ENCODE results near the gene DTD2.

DTD2 gene

DNA sequence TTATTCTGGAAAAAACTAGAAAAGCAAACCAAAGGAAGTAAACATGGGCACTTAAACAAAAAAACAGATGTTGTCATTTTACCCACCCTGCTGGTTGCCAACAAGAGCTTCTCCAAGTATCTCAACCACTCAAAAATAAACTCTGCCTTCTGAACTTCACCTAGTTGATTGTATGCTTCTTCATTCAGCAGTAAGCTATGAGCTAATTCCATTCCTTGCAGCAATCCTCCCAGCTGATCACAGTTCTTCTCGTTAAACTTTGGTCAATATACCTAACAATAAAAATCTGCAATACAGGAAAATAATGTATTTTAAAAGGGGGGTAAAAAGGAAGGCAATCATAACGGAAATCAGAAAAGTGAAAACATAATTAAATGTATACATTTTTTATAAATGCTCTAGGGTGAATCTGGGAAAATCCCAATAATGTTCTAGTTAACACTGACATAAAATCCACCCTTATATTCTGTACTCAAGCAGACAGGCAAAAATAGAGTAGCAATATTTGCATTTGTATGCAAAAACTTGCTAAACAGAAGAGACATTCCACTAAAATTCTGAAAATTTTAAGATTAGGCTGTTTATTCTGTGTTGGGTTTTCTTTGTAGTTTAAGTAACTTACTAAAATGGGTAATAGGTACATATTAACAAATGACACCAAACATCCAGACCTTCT, 54.4 kb downstream of the DTD2 start:
- POLR2A ChIA-PET = interaction anchor here (0.9 kb wide), 1 partner anchor 17 kb away, joined by 4 read pairs; the partner anchor contains the start of gene HEATR5A
- H3K4me3 ChIP-seq (ENCODE audit: low read depth, low read length) = no peak overlapping the region
- peaks cover 10% of the 10 kb centered on the region for H3K4me1 ChIP-seq (ENCODE audit: control insufficient read depth, insufficient read depth, low read length)
- peaks cover 15 to 31% of the 10 kb centered on the region in 2 experiments for H3K36me3 ChIP-seq (ENCODE audit: control insufficient read depth in 2 of 2, insufficient read depth in 1 of 2, low read length in 2 of 2)
- H3K9me3 ChIP-seq (ENCODE audit: control insufficient read depth, insufficient read depth, low read depth, low read length) = no peaks in the 10 kb centered on the region
- TF ChIP-seq ZNF777 (tag by site-specific recombination; IDR thresholded peaks at IDR 0.05; ENCODE audit: borderline replicate concordance) (no peak), ZNF10 (tag by site-specific recombination; IDR thresholded peaks at IDR 0.05) (0 out of 2 replicates have a peak, but pooled peaks have one; percentile 28), YY1 (tag by site-specific recombination; IDR thresholded peaks at IDR 0.05) (no peak)
- TF ChIP-seq, protein P1, sequence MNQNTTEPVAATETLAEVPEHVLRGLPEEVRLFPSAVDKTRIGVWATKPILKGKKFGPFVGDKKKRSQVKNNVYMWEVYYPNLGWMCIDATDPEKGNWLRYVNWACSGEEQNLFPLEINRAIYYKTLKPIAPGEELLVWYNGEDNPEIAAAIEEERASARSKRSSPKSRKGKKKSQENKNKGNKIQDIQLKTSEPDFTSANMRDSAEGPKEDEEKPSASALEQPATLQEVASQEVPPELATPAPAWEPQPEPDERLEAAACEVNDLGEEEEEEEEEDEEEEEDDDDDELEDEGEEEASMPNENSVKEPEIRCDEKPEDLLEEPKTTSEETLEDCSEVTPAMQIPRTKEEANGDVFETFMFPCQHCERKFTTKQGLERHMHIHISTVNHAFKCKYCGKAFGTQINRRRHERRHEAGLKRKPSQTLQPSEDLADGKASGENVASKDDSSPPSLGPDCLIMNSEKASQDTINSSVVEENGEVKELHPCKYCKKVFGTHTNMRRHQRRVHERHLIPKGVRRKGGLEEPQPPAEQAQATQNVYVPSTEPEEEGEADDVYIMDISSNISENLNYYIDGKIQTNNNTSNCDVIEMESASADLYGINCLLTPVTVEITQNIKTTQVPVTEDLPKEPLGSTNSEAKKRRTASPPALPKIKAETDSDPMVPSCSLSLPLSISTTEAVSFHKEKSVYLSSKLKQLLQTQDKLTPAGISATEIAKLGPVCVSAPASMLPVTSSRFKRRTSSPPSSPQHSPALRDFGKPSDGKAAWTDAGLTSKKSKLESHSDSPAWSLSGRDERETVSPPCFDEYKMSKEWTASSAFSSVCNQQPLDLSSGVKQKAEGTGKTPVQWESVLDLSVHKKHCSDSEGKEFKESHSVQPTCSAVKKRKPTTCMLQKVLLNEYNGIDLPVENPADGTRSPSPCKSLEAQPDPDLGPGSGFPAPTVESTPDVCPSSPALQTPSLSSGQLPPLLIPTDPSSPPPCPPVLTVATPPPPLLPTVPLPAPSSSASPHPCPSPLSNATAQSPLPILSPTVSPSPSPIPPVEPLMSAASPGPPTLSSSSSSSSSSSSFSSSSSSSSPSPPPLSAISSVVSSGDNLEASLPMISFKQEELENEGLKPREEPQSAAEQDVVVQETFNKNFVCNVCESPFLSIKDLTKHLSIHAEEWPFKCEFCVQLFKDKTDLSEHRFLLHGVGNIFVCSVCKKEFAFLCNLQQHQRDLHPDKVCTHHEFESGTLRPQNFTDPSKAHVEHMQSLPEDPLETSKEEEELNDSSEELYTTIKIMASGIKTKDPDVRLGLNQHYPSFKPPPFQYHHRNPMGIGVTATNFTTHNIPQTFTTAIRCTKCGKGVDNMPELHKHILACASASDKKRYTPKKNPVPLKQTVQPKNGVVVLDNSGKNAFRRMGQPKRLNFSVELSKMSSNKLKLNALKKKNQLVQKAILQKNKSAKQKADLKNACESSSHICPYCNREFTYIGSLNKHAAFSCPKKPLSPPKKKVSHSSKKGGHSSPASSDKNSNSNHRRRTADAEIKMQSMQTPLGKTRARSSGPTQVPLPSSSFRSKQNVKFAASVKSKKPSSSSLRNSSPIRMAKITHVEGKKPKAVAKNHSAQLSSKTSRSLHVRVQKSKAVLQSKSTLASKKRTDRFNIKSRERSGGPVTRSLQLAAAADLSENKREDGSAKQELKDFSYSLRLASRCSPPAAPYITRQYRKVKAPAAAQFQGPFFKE (tag by site-specific recombination; IDR thresholded peaks at IDR 0.05; ENCODE audit: borderline replicate concordance) = no peak
- CTCF ChIA-PET = interaction anchor here (0.6 to 1.1 kb wide), 3 partner anchors 13 to 850 kb away, joined by 3 read pairs; no protein-coding TSS in a partner anchor
- H3K27ac ChIP-seq (ENCODE audit: extremely low read depth, low read depth, low read length) = no peak overlapping the region

DNA sequence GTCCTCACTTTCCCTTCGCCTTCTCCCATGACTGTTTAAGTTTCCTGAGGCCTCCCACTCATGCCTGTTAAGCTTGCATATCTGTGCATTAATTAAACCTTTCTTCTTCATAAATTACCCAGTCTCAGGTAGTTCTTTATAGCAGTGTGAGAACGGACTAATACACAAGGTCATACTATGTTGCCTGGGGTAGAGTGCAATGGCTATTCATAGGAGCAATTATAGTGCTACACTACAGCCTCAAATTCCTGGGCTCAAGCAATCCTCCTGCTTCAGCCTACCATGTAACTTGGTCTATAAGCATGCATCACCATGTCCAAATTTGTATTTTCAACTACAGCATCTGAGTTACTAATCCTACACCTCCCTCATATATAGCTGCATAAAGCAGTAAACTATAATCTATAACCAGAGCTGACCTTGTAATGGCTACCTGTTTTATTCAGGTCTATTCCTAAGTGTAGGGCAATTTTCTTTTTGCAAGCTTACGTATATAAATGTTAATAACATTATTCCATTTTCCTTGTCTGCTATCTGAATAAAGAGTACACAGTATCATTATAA, 55.9 kb downstream of the DTD2 start:
- peaks cover 10% of the 10 kb centered on the region for H3K4me1 ChIP-seq (ENCODE audit: control insufficient read depth, insufficient read depth, low read length)
- no peak overlapping the region for H3K4me3 ChIP-seq (ENCODE audit: low read depth, low read length)
- CTCF ChIA-PET = no interaction called here
- no peaks in the 10 kb centered on the region for H3K9me3 ChIP-seq (ENCODE audit: control insufficient read depth, insufficient read depth, low read depth, low read length)
- POLR2A ChIA-PET = no interaction called here
- H3K36me3 ChIP-seq (ENCODE audit: control insufficient read depth in 2 of 2, insufficient read depth in 1 of 2, low read length in 2 of 2) = peaks cover 18 to 36% of the 10 kb centered on the region in 2 experiments
- H3K27ac ChIP-seq (ENCODE audit: extremely low read depth, low read depth, low read length) = no peak overlapping the region
- TF ChIP-seq ZXDB (tag by site-specific recombination; IDR thresholded peaks at IDR 0.05) (no peak), SALL2 (tag by site-specific recombination; IDR thresholded peaks at IDR 0.05; ENCODE audit: borderline replicate concordance) (no peak)

DNA sequence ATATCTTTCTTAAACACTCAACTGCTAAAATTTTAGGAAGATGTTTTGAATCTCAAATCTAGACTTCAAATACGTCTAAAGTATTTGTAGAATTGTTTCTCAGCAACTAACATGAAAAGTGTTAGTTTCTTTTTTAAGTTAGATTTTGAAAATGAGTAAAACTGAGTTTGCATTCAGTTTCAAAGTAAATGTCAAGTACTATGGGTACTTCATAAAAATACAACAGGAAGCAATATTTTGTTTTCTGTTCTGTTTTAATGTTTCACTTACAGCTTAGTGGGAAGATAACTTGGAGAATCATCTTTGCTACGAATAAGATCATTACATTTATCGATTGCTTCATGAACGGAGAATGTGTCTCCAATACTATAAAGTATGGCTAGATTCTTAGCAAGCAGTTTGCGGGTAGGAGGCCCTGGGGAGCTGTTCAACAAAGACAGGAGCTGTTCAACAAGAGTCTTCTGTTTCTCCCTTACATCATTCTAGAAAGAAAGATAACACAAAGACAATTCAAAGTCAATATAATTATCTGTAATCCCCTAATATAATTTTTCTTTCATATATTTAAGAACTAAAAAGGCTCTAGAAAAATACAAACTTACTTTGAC, 57.2 kb downstream of the DTD2 start:
- Histone ChIP-seq H3K4me3 (ENCODE audit: low read depth, low read length) (no peak overlapping the region), H3K27ac (ENCODE audit: extremely low read depth, low read depth, low read length) (no peak overlapping the region), H3K9me3 (ENCODE audit: control insufficient read depth, insufficient read depth, low read depth, low read length) (no peaks in the 10 kb centered on the region), H3K36me3 (ENCODE audit: control insufficient read depth in 2 of 2, insufficient read depth in 1 of 2, low read length in 2 of 2) (peaks cover 24 to 41% of the 10 kb centered on the region in 2 experiments), H3K4me1 (ENCODE audit: control insufficient read depth, insufficient read depth, low read length) (peaks cover 2% of the 10 kb centered on the region; the same call in 1 of the 2 replicates)
- POLR2A ChIA-PET = no interaction called here
- TF ChIP-seq TRIM28 (IDR thresholded peaks at IDR 0.05; ENCODE audit: borderline replicate concordance, low read length) = no peak
- TF ChIP-seq, protein P2, sequence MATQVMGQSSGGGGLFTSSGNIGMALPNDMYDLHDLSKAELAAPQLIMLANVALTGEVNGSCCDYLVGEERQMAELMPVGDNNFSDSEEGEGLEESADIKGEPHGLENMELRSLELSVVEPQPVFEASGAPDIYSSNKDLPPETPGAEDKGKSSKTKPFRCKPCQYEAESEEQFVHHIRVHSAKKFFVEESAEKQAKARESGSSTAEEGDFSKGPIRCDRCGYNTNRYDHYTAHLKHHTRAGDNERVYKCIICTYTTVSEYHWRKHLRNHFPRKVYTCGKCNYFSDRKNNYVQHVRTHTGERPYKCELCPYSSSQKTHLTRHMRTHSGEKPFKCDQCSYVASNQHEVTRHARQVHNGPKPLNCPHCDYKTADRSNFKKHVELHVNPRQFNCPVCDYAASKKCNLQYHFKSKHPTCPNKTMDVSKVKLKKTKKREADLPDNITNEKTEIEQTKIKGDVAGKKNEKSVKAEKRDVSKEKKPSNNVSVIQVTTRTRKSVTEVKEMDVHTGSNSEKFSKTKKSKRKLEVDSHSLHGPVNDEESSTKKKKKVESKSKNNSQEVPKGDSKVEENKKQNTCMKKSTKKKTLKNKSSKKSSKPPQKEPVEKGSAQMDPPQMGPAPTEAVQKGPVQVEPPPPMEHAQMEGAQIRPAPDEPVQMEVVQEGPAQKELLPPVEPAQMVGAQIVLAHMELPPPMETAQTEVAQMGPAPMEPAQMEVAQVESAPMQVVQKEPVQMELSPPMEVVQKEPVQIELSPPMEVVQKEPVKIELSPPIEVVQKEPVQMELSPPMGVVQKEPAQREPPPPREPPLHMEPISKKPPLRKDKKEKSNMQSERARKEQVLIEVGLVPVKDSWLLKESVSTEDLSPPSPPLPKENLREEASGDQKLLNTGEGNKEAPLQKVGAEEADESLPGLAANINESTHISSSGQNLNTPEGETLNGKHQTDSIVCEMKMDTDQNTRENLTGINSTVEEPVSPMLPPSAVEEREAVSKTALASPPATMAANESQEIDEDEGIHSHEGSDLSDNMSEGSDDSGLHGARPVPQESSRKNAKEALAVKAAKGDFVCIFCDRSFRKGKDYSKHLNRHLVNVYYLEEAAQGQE (tag by site-specific recombination; IDR thresholded peaks at IDR 0.05) = peak; percentile 71
- CTCF ChIA-PET = no interaction called here
